Colonic mucosa (tissue), 4 donors: Measurements from ENCODE around the gene NDST3. TPM values are rescaled to one million over a fixed set of nuclear protein-coding genes. Genes with fewer than 3 reads are reported as not detected.

Experiments used
- DNase-seq: peaks from one replicate; pipeline ENCODE4 v3.0.0-alpha.2; 2020
- H3K27ac ChIP-seq: fragments of 200-600 bp; one replicate; pipeline ENCODE4 v1.8.0; 2021
- H3K27me3 ChIP-seq: fragments of 200-600 bp; one replicate; pipeline ENCODE4 v1.8.0; 2021
- H3K36me3 ChIP-seq: fragments of 200-600 bp; one replicate; pipeline ENCODE4 v1.8.0; 2021
- H3K4me1 ChIP-seq: fragments of 200-600 bp; one replicate; pipeline ENCODE4 v1.8.0; 2021; ENCODE audit warnings: mild to moderate bottlenecking
- H3K4me3 ChIP-seq: fragments of 200-600 bp; one replicate; pipeline ENCODE4 v1.8.0; 2021
- H3K9ac ChIP-seq, 2 donors: one replicate each; pipeline ENCODE4 v1.7.0; 2013; ENCODE audit warnings: control low read depth in 2 of 2, low read depth in 2 of 2, low read length in 2 of 2
- H3K9me3 ChIP-seq: fragments of 200-600 bp; one replicate; pipeline ENCODE4 v1.8.0; 2021
- intact Hi-C: fragments of 100-400 bp; cut with DNase I; formaldehyde crosslinking; loops from one replicate; pipeline ENCODE4 v1.14.1; 2022
- total RNA-seq, 2 donors: library from RNA; stranded (reverse); fragmentation: NEBNext Ultra II Directional in 1 of 2; extraction: Animal tissue kit (Norgen Biotek cat#: 25700) in 1 of 2; gene quantifications; one replicate each; pipeline ENCODE4 v1.2.1, GENCODE V29; 2021
- TF ChIP-seq, protein P1 (sequence below): fragments of 200-600 bp; IDR thresholded peaks from one replicate; pipeline ENCODE4 v1.8.0; 2022; ENCODE audit warnings: antibody characterized with exemption, mild to moderate bottlenecking
- donor health status: healthy.
- donor health status: DM: no; HTN: no; CAD: no.
- donor health status: DM: no; HTN: no; CAD: no.

NDST3 gene
- total RNA-seq, 2 donors from 2014 or later, result not detected

DNA sequence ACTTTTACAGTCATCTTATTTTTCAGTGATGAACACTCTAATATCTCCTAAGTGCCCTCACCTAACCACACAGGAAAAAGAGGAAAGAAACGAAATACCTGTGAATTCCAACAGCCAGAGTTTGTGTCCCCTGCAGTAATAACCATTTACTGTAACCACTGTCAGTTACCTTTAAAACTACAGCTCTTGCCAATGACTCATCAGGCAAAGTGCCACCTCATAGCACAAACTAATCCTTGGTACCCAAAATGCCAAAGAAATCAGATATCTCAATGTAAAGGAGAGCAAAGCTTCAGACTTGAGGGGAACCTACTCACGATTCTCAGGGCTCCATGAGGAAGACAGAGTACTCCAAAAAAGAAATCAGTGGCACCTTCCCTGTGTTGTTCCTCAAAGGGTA, 146.5 kb downstream of the NDST3 start:
- Histone ChIP-seq H3K27me3 (no peaks in the 10 kb centered on the region), H3K27ac (no peak overlapping the region), H3K9ac (no peak overlapping the region), H3K9me3 (no peaks in the 10 kb centered on the region), H3K4me3 (no peak overlapping the region), H3K36me3 (no peaks in the 10 kb centered on the region), H3K4me1 (no peaks in the 10 kb centered on the region)
- intact Hi-C loops, result no loop called here
- TF ChIP-seq, protein P1, sequence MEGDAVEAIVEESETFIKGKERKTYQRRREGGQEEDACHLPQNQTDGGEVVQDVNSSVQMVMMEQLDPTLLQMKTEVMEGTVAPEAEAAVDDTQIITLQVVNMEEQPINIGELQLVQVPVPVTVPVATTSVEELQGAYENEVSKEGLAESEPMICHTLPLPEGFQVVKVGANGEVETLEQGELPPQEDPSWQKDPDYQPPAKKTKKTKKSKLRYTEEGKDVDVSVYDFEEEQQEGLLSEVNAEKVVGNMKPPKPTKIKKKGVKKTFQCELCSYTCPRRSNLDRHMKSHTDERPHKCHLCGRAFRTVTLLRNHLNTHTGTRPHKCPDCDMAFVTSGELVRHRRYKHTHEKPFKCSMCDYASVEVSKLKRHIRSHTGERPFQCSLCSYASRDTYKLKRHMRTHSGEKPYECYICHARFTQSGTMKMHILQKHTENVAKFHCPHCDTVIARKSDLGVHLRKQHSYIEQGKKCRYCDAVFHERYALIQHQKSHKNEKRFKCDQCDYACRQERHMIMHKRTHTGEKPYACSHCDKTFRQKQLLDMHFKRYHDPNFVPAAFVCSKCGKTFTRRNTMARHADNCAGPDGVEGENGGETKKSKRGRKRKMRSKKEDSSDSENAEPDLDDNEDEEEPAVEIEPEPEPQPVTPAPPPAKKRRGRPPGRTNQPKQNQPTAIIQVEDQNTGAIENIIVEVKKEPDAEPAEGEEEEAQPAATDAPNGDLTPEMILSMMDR, result no peak
- no peak for DNase-seq

DNA sequence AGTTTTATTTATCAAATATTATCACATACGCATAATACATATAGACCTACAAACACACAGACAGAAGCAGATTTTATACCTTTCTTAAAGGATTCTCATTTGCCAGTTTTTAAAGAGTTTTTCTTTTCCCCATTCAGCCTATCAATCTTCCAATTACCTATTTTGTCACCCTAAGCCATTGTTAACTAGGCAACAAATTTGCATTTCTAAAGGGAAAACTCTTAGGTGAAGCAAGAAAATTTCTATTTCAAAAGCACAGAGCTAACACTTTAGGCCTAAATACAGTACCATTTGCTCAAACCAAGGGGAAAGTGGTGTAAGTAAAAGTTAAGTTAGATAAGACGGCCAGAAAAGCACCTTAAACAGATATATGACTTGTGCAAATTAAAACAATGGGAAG, 156.6 kb downstream of the NDST3 start:
- H3K27me3 ChIP-seq, result no peaks in the 10 kb centered on the region
- H3K9me3 ChIP-seq, result no peaks in the 10 kb centered on the region
- H3K36me3 ChIP-seq, result no peaks in the 10 kb centered on the region
- TF ChIP-seq, protein P1, result no peak
- no peak overlapping the region for H3K4me3 ChIP-seq
- intact Hi-C loops, result no loop called here
- DNase-seq, result no peak
- no peak overlapping the region for H3K9ac ChIP-seq
- H3K4me1 ChIP-seq, result no peaks in the 10 kb centered on the region
- no peak overlapping the region for H3K27ac ChIP-seq

DNA sequence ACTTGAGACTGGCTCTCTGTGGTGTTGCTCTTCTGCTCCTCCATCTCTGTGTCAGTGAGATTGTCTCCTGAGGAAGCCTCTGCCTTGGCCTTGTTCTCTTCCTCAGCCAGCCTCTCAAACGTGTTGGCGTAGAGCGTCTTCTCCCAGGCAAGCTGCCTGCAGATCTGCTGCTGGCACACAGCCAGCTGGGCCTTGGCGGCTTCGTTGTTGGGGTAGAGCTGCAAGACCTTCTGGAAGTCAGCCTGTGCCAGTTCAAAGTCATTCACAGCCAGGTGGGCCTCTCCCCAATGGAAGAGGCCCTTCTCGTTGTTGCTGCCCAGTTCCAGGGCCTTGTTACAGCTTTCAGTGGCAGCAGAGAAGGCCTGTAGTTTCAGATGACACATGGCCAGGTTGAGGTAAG, 159.1 kb downstream of the NDST3 start:
- intact Hi-C loops, result no loop called here
- Histone ChIP-seq H3K9me3 (no peaks in the 10 kb centered on the region), H3K4me1 (no peaks in the 10 kb centered on the region), H3K36me3 (no peaks in the 10 kb centered on the region), H3K4me3 (no peak overlapping the region), H3K27ac (no peak overlapping the region), H3K27me3 (no peaks in the 10 kb centered on the region), H3K9ac (no peak overlapping the region)
- no peak for DNase-seq
- TF ChIP-seq, protein P1, result no peak

DNA sequence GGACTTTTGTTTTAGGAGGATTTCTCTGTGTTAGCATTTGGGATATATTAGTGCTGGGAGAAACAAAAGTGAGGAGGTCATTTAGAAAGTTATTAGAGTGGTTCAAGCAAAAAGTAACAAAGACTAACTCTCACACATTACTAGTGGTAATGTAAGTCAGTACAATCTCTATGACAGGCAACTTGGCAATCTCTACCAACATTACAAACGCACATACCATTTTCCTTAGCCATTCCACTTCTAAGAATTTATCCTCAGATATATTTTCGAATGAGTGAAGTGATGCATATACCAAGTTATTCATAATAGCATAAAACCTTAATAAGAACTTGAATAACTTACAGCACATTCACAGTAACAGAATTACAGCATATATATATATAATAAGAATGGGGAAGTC, 172.3 kb downstream of the NDST3 start:
- intact Hi-C loops, result no loop called here
- TF ChIP-seq, protein P1, result no peak

DNA sequence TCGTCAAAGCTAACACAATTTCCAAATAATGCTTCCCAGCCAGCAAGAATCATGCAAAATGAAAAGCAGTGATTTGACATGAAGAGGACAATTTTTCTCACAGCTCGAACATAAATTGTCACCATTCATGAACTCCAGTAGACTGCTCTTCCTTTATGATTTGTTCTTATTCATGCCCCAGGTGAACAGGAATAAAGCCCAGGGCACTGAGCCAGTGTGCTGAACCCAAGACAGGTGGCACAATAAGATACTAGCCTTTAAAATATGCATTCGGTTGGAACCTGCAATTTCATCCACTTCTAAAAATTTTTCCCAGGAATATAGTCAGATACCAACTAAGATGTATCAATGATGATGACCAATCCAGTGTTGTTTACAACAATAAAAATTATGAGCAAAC, 178.8 kb downstream of the NDST3 start:
- TF ChIP-seq, protein P1, result no peak
- Histone ChIP-seq H3K9me3 (no peaks in the 10 kb centered on the region), H3K27me3 (no peaks in the 10 kb centered on the region), H3K9ac (no peak overlapping the region), H3K36me3 (no peaks in the 10 kb centered on the region), H3K27ac (no peak overlapping the region), H3K4me1 (no peaks in the 10 kb centered on the region), H3K4me3 (no peak overlapping the region)
- DNase-seq, result no peak
- intact Hi-C loops, result no loop called here

More for the DNA sequence above, 172.3 kb downstream of the NDST3 start:
- no peak overlapping the region for H3K4me3 ChIP-seq
- no peaks in the 10 kb centered on the region for H3K4me1 ChIP-seq
- no peaks in the 10 kb centered on the region for H3K27me3 ChIP-seq
- no peaks in the 10 kb centered on the region for H3K9me3 ChIP-seq
- H3K27ac ChIP-seq, result no peak overlapping the region
- no peak for DNase-seq
- H3K36me3 ChIP-seq, result no peaks in the 10 kb centered on the region
- H3K9ac ChIP-seq, result no peak overlapping the region

DNA sequence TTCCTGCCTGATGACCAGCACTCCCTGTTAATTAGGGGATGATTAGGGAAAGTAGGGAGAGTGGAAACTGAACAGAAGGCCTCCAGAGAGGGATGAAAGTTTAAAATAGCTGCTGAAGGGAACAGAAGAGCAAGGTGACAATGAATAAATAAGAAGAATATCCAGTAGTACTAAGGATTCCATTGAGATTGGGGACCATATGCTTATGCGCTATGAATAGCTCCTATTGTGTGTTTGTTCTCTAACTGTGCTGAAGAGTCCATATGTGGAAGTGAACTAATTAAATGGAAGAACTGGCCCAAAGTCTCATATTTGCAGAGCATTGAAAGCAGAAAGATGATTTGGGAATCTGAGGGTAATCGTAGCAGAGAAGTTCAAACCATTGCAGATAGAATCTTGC, 181.5 kb downstream of the NDST3 start:
- Histone ChIP-seq H3K4me1 (no peaks in the 10 kb centered on the region), H3K4me3 (no peak overlapping the region), H3K9me3 (no peaks in the 10 kb centered on the region), H3K9ac (no peak overlapping the region), H3K36me3 (no peaks in the 10 kb centered on the region), H3K27me3 (no peaks in the 10 kb centered on the region), H3K27ac (no peak overlapping the region)
- intact Hi-C loops, result no loop called here
- no peak for DNase-seq
- TF ChIP-seq, protein P1, result no peak
